GM08714 (cell line): ENCODE measurements around the gene FAM163A.

Source experiments
- H3K4me3 ChIP-seq: fragments of 200-500 bp; sonication (Bioruptor generic); 2 replicates; pipeline ENCODE4 v1.5.1; 2014; ENCODE audit warnings: mild to moderate bottlenecking, low read length, inconsistent platforms
- ZNF274 ChIP-seq: IDR thresholded peaks from 2 replicates; pipeline ENCODE4 v1.6.1; 2012; ENCODE audit warnings: mild to moderate bottlenecking, low read depth, low read length

FAM163A gene

GRCh38 chr1:179743679-179744400 lies 749 bp downstream of the FAM163A start:
- no peak for TF ChIP-seq ZNF274
- no peak overlapping the region for H3K4me3 ChIP-seq

GRCh38 chr1:179744401-179745130 lies 1.5 kb downstream of the FAM163A start:
- TF ChIP-seq ZNF274, result no peak
- no peak overlapping the region for H3K4me3 ChIP-seq

- no peak for TF ChIP-seq ZNF274
- no peak overlapping the region for H3K4me3 ChIP-seq
Observed at GRCh38 chr1:179745131-179745611, 2.1 kb downstream of the FAM163A start.

GRCh38 chr1:179745743-179746142 lies 2.7 kb downstream of the FAM163A start:
- H3K4me3 ChIP-seq, result no peak overlapping the region
- no peak for TF ChIP-seq ZNF274

- H3K4me3 ChIP-seq, result no peak overlapping the region
- no peak for TF ChIP-seq ZNF274
Observed at GRCh38 chr1:179747611-179748010, 4.5 kb downstream of the FAM163A start.

- TF ChIP-seq ZNF274, result no peak
- no peak overlapping the region for H3K4me3 ChIP-seq
Observed at GRCh38 chr1:179748772-179749171, 5.7 kb downstream of the FAM163A start.

GRCh38 chr1:179750630-179751029 lies 7.5 kb downstream of the FAM163A start:
- TF ChIP-seq ZNF274, result no peak
- H3K4me3 ChIP-seq, result no peak overlapping the region

- no peak overlapping the region for H3K4me3 ChIP-seq
- TF ChIP-seq ZNF274, result no peak
Observed at GRCh38 chr1:179753061-179753460, 10.0 kb downstream of the FAM163A start.

GRCh38 chr1:179754041-179754624 lies 11.0 kb downstream of the FAM163A start:
- no peak for TF ChIP-seq ZNF274

GRCh38 chr1:179757933-179758332 lies 14.8 kb downstream of the FAM163A start:
- TF ChIP-seq ZNF274, result no peak
- no peak overlapping the region for H3K4me3 ChIP-seq

More at GRCh38 chr1:179754041-179754624, 11.0 kb downstream of the FAM163A start:
- H3K4me3 ChIP-seq, result no peak overlapping the region

- TF ChIP-seq ZNF274, result no peak
Observed at GRCh38 chr1:179760521-179760920, 17.4 kb downstream of the FAM163A start.

GRCh38 chr1:179761296-179761695 lies 18.2 kb downstream of the FAM163A start:
- TF ChIP-seq ZNF274, result no peak

More at GRCh38 chr1:179760521-179760920, 17.4 kb downstream of the FAM163A start:
- no peak overlapping the region for H3K4me3 ChIP-seq

GRCh38 chr1:179761846-179762640 lies 19.0 kb downstream of the FAM163A start:
- TF ChIP-seq ZNF274, result no peak

More at GRCh38 chr1:179761296-179761695, 18.2 kb downstream of the FAM163A start:
- H3K4me3 ChIP-seq, result no peak overlapping the region

GRCh38 chr1:179767177-179767581 lies 24.1 kb downstream of the FAM163A start:
- TF ChIP-seq ZNF274, result no peak
- H3K4me3 ChIP-seq, result no peak overlapping the region

More at GRCh38 chr1:179761846-179762640, 19.0 kb downstream of the FAM163A start:
- H3K4me3 ChIP-seq, result no peak overlapping the region
